HepG2 (cell line): Measurements from ENCODE around the gene KLHL7. TPM values are rescaled to one million over a fixed set of nuclear protein-coding genes. Genes with fewer than 3 reads are reported as not detected.

ENCODE experiments used
- ATF6 ChIP-seq: sonication (generic); formaldehyde crosslinking; conservative IDR thresholded peaks from 2 replicates; pipeline ENCODE4 v1.4.0; 2020; ENCODE audit warnings: missing genetic modification reagents
- HNRNPL ChIP-seq: fragments of 200-400 bp; formaldehyde crosslinking; IDR thresholded peaks from 2 replicates; pipeline ENCODE4 v1.6.1; 2017; ENCODE audit warnings: mild to moderate bottlenecking, low read depth, low read length
- KDM6A ChIP-seq: IDR thresholded peaks from 2 replicates; pipeline ENCODE4 v1.6.1; 2016; ENCODE audit warnings: low read depth
- MED8 ChIP-seq: sonication (generic); formaldehyde crosslinking; IDR thresholded peaks from 2 replicates; pipeline ENCODE4 v1.8.1; 2023; ENCODE audit warnings: mild to moderate bottlenecking, missing genetic modification reagents; ENCODE audit not compliant: insufficient replicate concordance
- MLX ChIP-seq: IDR thresholded peaks from 2 replicates; pipeline ENCODE4 v1.6.1; 2016
- NR1H2 ChIP-seq: sonication (generic); formaldehyde crosslinking; IDR thresholded peaks from 2 replicates; pipeline ENCODE4 v1.8.1; 2022; ENCODE audit warnings: low read depth, missing genetic modification reagents, borderline replicate concordance
- PLRG1 ChIP-seq: fragments of 450-650 bp; conservative IDR thresholded peaks from 2 replicates; pipeline ENCODE4 v1.6.1; 2016
- RXRA ChIP-seq: sonication (generic); formaldehyde crosslinking; IDR thresholded peaks from 2 replicates; pipeline ENCODE4 v1.5.1; 2020; ENCODE audit warnings: missing genetic modification reagents
- SNAI1 ChIP-seq: sonication (generic); formaldehyde crosslinking; IDR thresholded peaks from 2 replicates; pipeline ENCODE4 v1.5.0; 2020; ENCODE audit warnings: mild to moderate bottlenecking, missing genetic modification reagents, borderline replicate concordance
- SP5 ChIP-seq: IDR thresholded peaks from 2 replicates; pipeline ENCODE4 v1.6.1; 2016; ENCODE audit warnings: low read depth, borderline replicate concordance
- TBX3 ChIP-seq: fragments of 450-650 bp; IDR thresholded peaks from 2 replicates; pipeline ENCODE4 v1.6.1; 2017; ENCODE audit warnings: antibody characterized with exemption, mild to moderate bottlenecking, inconsistent platforms, borderline replicate concordance
- ZBTB44 ChIP-seq: sonication (generic); formaldehyde crosslinking; IDR thresholded peaks from 2 replicates; pipeline ENCODE4 v1.4.0; 2020; ENCODE audit warnings: missing genetic modification reagents
- ZNF138 ChIP-seq: sonication (generic); formaldehyde crosslinking; IDR thresholded peaks from 2 replicates; pipeline ENCODE4 v1.5.0; 2020; ENCODE audit warnings: mild to moderate bottlenecking, low read depth, missing genetic modification reagents
- ZNF597 ChIP-seq: sonication (generic); formaldehyde crosslinking; IDR thresholded peaks from 2 replicates; pipeline ENCODE4 v1.5.0; 2020; ENCODE audit warnings: missing genetic modification reagents
- ZNF850 ChIP-seq: sonication (generic); formaldehyde crosslinking; conservative IDR thresholded peaks from 2 replicates; pipeline ENCODE4 v1.9.0; 2021; ENCODE audit warnings: mild to moderate bottlenecking, missing genetic modification reagents
- polyA plus RNA-seq, 8 experiments: library from polyadenylated mRNA; depleted of rRNA in 3 of 8; stranded (reverse) in 7 of 8; unstranded in 1 of 8; fragments of >200 nt; fragmentation: Illumina TruSeq in 4 of 8; extraction: Trizol in 4 of 8; gene quantifications; 2 replicates each; pipeline versions ENCODE4 v1.2.1 to v1.2.3, GENCODE V29; 2011 to 2016; ENCODE audit warnings: low read depth in 4 of 8, missing spikeins in 1 of 8, mixed read lengths in 1 of 8; ENCODE audit not compliant: insufficient read depth in 1 of 8
- total RNA-seq, 5 experiments: library from RNA; depleted of rRNA; stranded (reverse); fragments of >200 nt; fragmentation: Illumina TruSeq; extraction: Trizol; gene quantifications; 2 replicates each; pipeline ENCODE4 v1.2.3, GENCODE V29; 2016; ENCODE audit warnings: low read depth in 1 of 5
- TF ChIP-seq, protein P1 (sequence below): sonication (generic); formaldehyde crosslinking; IDR thresholded peaks from 2 replicates; pipeline ENCODE4 v1.5.0; 2020; ENCODE audit warnings: mild to moderate bottlenecking, missing genetic modification reagents, borderline replicate concordance
- TF ChIP-seq, protein P2 (sequence below): sonication (generic); formaldehyde crosslinking; IDR thresholded peaks from 2 replicates; pipeline ENCODE4 v1.9.0; 2021; ENCODE audit warnings: missing genetic modification reagents, borderline replicate concordance

The KLHL7 gene
- total and polyA plus RNA-seq, 2 of the 13 experiments (the other 11 are each of a cell fraction or from before 2014, with no cell fraction given): 16.2 to 34.4 TPM

GRCh38 chr7:23181684-23182553, 76.3 kb downstream of the KLHL7 start, which contains the start of gene NUP42 (continued):
- TF ChIP-seq ATF6 (0 out of 2 replicates have a peak, but pooled peaks have one; percentile 47), ZNF138 (CRISPR knock-in tag) (no peak), TBX3 (no peak), ZNF597 (CRISPR knock-in tag) (no peak), RXRA (peak; percentile 88), SNAI1 (no peak), MED8 (CRISPR knock-in tag) (no peak), MLX (CRISPR knock-in tag) (peak; percentile 48; the same call in 1 of the 2 replicates), ZNF850 (CRISPR knock-in tag) (no peak), PLRG1 (no peak), HNRNPL (0 out of 2 replicates have a peak, but pooled peaks have one; percentile 53), KDM6A (CRISPR knock-in tag) (no peak), ZBTB44 (CRISPR knock-in tag) (no peak), SP5 (0 out of 2 replicates have a peak, but pooled peaks have one; percentile 9), NR1H2 (no peak)
- TF ChIP-seq, protein P1, sequence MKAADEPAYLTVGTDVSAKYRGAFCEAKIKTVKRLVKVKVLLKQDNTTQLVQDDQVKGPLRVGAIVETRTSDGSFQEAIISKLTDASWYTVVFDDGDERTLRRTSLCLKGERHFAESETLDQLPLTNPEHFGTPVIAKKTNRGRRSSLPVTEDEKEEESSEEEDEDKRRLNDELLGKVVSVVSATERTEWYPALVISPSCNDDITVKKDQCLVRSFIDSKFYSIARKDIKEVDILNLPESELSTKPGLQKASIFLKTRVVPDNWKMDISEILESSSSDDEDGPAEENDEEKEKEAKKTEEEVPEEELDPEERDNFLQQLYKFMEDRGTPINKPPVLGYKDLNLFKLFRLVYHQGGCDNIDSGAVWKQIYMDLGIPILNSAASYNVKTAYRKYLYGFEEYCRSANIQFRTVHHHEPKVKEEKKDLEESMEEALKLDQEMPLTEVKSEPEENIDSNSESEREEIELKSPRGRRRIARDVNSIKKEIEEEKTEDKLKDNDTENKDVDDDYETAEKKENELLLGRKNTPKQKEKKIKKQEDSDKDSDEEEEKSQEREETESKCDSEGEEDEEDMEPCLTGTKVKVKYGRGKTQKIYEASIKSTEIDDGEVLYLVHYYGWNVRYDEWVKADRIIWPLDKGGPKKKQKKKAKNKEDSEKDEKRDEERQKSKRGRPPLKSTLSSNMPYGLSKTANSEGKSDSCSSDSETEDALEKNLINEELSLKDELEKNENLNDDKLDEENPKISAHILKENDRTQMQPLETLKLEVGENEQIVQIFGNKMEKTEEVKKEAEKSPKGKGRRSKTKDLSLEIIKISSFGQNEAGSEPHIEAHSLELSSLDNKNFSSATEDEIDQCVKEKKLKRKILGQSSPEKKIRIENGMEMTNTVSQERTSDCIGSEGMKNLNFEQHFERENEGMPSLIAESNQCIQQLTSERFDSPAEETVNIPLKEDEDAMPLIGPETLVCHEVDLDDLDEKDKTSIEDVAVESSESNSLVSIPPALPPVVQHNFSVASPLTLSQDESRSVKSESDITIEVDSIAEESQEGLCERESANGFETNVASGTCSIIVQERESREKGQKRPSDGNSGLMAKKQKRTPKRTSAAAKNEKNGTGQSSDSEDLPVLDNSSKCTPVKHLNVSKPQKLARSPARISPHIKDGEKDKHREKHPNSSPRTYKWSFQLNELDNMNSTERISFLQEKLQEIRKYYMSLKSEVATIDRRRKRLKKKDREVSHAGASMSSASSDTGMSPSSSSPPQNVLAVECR (CRISPR knock-in tag): peak; percentile 96
- TF ChIP-seq, protein P2, sequence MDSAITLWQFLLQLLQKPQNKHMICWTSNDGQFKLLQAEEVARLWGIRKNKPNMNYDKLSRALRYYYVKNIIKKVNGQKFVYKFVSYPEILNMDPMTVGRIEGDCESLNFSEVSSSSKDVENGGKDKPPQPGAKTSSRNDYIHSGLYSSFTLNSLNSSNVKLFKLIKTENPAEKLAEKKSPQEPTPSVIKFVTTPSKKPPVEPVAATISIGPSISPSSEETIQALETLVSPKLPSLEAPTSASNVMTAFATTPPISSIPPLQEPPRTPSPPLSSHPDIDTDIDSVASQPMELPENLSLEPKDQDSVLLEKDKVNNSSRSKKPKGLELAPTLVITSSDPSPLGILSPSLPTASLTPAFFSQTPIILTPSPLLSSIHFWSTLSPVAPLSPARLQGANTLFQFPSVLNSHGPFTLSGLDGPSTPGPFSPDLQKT (CRISPR knock-in tag): no peak
